ENCODE data around the gene ADAD2.

DNA sequence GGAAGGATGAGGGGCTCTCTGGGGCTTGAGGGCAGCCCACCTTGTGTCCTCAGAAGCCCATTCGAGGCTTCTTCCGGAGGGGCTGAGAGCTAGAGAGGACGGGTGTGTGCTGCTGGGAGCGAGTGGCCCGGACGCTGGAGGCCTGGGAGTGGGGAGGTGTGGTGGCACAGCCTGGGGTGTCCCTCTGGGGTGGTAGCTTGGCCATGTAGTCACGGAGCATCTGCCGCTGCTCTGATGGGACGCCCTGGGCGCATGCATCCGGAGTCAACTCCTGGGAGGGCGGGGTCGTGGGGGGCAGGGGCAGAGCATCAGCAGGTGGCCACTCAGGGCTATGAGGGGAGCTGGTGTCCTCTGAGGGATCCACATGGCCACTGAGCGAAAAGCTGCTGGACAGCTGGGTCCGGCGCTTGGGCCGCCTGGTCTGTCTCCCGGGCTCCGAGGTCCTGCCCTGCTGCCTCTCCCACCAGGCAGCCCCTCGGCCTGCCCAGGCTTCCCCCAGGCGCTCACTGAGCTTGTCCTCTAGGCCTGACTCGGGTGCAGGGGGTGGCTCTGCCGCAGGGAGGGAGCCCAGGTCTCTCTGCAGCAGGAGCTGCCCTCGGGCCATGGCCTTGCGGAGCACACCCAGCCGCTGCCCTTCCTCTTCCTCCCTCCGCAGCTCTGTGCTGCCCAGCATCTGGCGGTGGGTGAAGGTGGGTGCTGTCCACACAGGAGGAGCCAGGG lies 11.9 kb upstream of the ADAD2 start:
- TF ChIP-seq, protein P1, sequence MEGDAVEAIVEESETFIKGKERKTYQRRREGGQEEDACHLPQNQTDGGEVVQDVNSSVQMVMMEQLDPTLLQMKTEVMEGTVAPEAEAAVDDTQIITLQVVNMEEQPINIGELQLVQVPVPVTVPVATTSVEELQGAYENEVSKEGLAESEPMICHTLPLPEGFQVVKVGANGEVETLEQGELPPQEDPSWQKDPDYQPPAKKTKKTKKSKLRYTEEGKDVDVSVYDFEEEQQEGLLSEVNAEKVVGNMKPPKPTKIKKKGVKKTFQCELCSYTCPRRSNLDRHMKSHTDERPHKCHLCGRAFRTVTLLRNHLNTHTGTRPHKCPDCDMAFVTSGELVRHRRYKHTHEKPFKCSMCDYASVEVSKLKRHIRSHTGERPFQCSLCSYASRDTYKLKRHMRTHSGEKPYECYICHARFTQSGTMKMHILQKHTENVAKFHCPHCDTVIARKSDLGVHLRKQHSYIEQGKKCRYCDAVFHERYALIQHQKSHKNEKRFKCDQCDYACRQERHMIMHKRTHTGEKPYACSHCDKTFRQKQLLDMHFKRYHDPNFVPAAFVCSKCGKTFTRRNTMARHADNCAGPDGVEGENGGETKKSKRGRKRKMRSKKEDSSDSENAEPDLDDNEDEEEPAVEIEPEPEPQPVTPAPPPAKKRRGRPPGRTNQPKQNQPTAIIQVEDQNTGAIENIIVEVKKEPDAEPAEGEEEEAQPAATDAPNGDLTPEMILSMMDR (conservative IDR thresholded peaks at IDR 0.05), result no peak; the same call in 1 of the 2 replicates
- no peak for TF ChIP-seq EZH2 (IDR thresholded peaks at IDR 0.05; ENCODE audit: low read depth)
